ENCODE results near the gene C4orf50. TPM values are rescaled to one million over a fixed set of nuclear protein-coding genes. Genes with fewer than 3 reads are reported as not detected.
"Not testable (repeated sequence)": the region's sequence is repeated elsewhere in the genome, so short reads cannot be mapped to it uniquely, and the experiment has no call there.

The C4orf50 gene
- total RNA-seq, 1 donor from 2014 or later: 2.3 TPM

- intact Hi-C loops (cut with micrococcal nuclease): no loop called here
Observed at GRCh38 chr4:5870701-5871100, 147.5 kb downstream of the C4orf50 start.

GRCh38 chr4:5869966-5870619 is 148.1 kb downstream of the C4orf50 start:
- intact Hi-C loops (cut with micrococcal nuclease): loop anchor here (10.0 kb wide), 1 partner anchor 795 kb away; no protein-coding TSS in a partner anchor

GRCh38 chr4:5867866-5868265 is 150.4 kb downstream of the C4orf50 start:
- intact Hi-C loops (cut with micrococcal nuclease): loop anchor here (10.0 kb wide), 1 partner anchor 797 kb away; no protein-coding TSS in a partner anchor

- intact Hi-C loops (cut with micrococcal nuclease): loop anchor here (10.0 kb wide), 1 partner anchor 798 kb away; no protein-coding TSS in a partner anchor
Observed at GRCh38 chr4:5866841-5867813, 151.1 kb downstream of the C4orf50 start.

GRCh38 chr4:5865896-5866599 is 152.2 kb downstream of the C4orf50 start:
- intact Hi-C loops (cut with micrococcal nuclease): loop anchor here (10.0 kb wide), 1 partner anchor 799 kb away; no protein-coding TSS in a partner anchor

- intact Hi-C loops (cut with micrococcal nuclease): loop anchor here (2.0 to 10.0 kb wide), 2 partner anchors 39 to 801 kb away; no protein-coding TSS in a partner anchor
Observed at GRCh38 chr4:5863461-5864113, 154.6 kb downstream of the C4orf50 start.

- intact Hi-C loops (cut with micrococcal nuclease): no loop called here
Observed at GRCh38 chr4:5858020-5858769, 160.0 kb downstream of the C4orf50 start.

- intact Hi-C loops (cut with micrococcal nuclease): no loop called here
Observed at GRCh38 chr4:5857199-5857598, 161.0 kb downstream of the C4orf50 start.

- intact Hi-C loops (cut with micrococcal nuclease): not testable (repeated sequence)
Observed at GRCh38 chr4:5856362-5856761, 161.9 kb downstream of the C4orf50 start.

- intact Hi-C loops (cut with micrococcal nuclease): no loop called here
Observed at GRCh38 chr4:5854929-5855328, 163.3 kb downstream of the C4orf50 start.

GRCh38 chr4:5852523-5853202 is 165.6 kb downstream of the C4orf50 start:
- intact Hi-C loops (cut with micrococcal nuclease): no loop called here

- intact Hi-C loops (cut with micrococcal nuclease): no loop called here
Observed at GRCh38 chr4:5851637-5852301, 166.5 kb downstream of the C4orf50 start.

Other genes with a start within 250 kb of the C4orf50 start
- gene CRMP1, start 125.3 kb downstream of the C4orf50 start, total RNA-seq: 0.54 and 1.0 TPM in 2 replicates
- gene JAKMIP1, start 182.1 kb upstream of the C4orf50 start, total RNA-seq: 28.8 and 31.0 TPM in 2 replicates